ENCODE results near the gene OR52L1. TPM values are rescaled to one million over a fixed set of nuclear protein-coding genes. Genes with fewer than 3 reads are reported as not detected.

The OR52L1 gene
- not detected in 2 replicates for total RNA-seq
- long read RNA-seq = 0 reads

DNA sequence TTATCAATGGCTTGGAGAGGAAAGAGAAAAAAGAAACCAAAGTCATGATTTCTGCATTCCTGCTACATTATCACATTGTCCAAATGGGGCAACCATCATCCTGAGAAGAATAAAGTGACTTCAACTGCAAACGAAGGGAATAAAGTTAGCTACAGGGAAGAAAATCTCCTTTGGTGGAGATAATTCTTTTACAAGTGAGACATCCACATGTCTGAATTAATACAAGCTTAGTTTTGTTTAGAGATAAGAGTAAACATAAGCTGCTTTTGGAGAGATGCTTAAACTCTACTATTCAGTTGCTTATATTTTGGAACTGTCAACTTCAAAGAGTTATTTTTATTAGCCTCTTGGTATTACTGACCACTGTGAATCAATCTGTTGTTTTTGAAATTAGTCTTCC is at the start of gene OR52L1:
Gene OR52L1 (minus strand): TSS at position 101 of the 400 bp plus-strand sequence. CDS start 55 bp downstream, at position 46.
- Mint-ChIP-seq H3K9me3 (ENCODE audit: unreplicated experiment) (no peaks in the 10 kb centered on the region), H3K27ac (ENCODE audit: unreplicated experiment) (no peak within 1 kb of the TSS), H3K36me3 (ENCODE audit: unreplicated experiment) (no peaks in the 10 kb centered on the region), H3K4me1 (ENCODE audit: unreplicated experiment) (no peaks in the 10 kb centered on the region), H3K4me3 (ENCODE audit: unreplicated experiment) (no peak within 1 kb of the TSS), H3K27me3 (ENCODE audit: unreplicated experiment) (peaks cover 3% of the 10 kb centered on the region)
- TF ChIP-seq, protein P1, sequence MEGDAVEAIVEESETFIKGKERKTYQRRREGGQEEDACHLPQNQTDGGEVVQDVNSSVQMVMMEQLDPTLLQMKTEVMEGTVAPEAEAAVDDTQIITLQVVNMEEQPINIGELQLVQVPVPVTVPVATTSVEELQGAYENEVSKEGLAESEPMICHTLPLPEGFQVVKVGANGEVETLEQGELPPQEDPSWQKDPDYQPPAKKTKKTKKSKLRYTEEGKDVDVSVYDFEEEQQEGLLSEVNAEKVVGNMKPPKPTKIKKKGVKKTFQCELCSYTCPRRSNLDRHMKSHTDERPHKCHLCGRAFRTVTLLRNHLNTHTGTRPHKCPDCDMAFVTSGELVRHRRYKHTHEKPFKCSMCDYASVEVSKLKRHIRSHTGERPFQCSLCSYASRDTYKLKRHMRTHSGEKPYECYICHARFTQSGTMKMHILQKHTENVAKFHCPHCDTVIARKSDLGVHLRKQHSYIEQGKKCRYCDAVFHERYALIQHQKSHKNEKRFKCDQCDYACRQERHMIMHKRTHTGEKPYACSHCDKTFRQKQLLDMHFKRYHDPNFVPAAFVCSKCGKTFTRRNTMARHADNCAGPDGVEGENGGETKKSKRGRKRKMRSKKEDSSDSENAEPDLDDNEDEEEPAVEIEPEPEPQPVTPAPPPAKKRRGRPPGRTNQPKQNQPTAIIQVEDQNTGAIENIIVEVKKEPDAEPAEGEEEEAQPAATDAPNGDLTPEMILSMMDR (IDR thresholded peaks at IDR 0.05) = no peak
- no peak for DNase-seq (ENCODE audit: extremely low spot score, unreplicated experiment)

GRCh38 chr11:6030708-6031405 is 44.1 kb upstream of the OR52L1 start, which contains the start of gene OR56A1:
Gene OR56A1 (minus strand): TSS chr11:6030758. CDS start chr11:6027692, 3,066 bp downstream.
- Mint-ChIP-seq H3K4me1 (ENCODE audit: unreplicated experiment) (no peaks in the 10 kb centered on the region), H3K9me3 (ENCODE audit: unreplicated experiment) (no peaks in the 10 kb centered on the region), H3K27me3 (ENCODE audit: unreplicated experiment) (no peaks in the 10 kb centered on the region), H3K36me3 (ENCODE audit: unreplicated experiment) (no peaks in the 10 kb centered on the region), H3K27ac (ENCODE audit: unreplicated experiment) (no peak within 1 kb of the TSS), H3K4me3 (ENCODE audit: unreplicated experiment) (no peak within 1 kb of the TSS)
- TF ChIP-seq, protein P1 (IDR thresholded peaks at IDR 0.05) = no peak
- DNase-seq (ENCODE audit: extremely low spot score, unreplicated experiment) = no peak

DNA sequence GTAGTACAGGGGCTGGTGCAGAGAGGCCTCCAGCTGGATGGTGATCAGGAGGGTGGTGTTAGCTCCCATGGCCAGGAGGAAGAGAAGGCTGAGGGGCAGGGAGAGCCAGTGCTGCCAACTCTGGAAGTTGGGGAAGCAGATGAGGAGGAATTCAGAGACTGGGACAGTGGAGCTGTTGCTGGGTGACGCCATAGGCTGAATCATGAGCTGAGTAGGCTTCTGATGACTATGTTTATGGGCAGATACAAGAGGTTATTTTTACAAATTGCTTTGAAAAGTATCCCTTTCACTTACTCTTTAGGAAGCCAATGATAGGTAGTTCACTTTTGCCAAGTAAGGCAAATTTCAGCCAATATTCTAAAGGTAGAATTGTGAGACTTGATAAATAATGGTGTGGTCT is 40.7 kb upstream of the OR52L1 start:
- no peaks in the 10 kb centered on the region for H3K36me3 Mint-ChIP-seq (ENCODE audit: unreplicated experiment)
- no peak overlapping the region for H3K27ac Mint-ChIP-seq (ENCODE audit: unreplicated experiment)
- no peak overlapping the region for H3K4me3 Mint-ChIP-seq (ENCODE audit: unreplicated experiment)
- no peaks in the 10 kb centered on the region for H3K4me1 Mint-ChIP-seq (ENCODE audit: unreplicated experiment)
- DNase-seq (ENCODE audit: extremely low spot score, unreplicated experiment) = no peak
- TF ChIP-seq, protein P1 (IDR thresholded peaks at IDR 0.05) = no peak
- H3K27me3 Mint-ChIP-seq (ENCODE audit: unreplicated experiment) = peaks cover 1% of the 10 kb centered on the region
- no peaks in the 10 kb centered on the region for H3K9me3 Mint-ChIP-seq (ENCODE audit: unreplicated experiment)

- TF ChIP-seq, protein P1 (IDR thresholded peaks at IDR 0.05) = no peak
- Mint-ChIP-seq H3K36me3 (ENCODE audit: unreplicated experiment) (no peaks in the 10 kb centered on the region), H3K4me3 (ENCODE audit: unreplicated experiment) (no peak overlapping the region), H3K4me1 (ENCODE audit: unreplicated experiment) (no peaks in the 10 kb centered on the region), H3K9me3 (ENCODE audit: unreplicated experiment) (no peaks in the 10 kb centered on the region), H3K27me3 (ENCODE audit: unreplicated experiment) (peaks cover 10% of the 10 kb centered on the region), H3K27ac (ENCODE audit: unreplicated experiment) (no peak overlapping the region)
- no peak for DNase-seq (ENCODE audit: extremely low spot score, unreplicated experiment)
Observed at GRCh38 chr11:6025056-6025455, 38.3 kb upstream of the OR52L1 start.

- Mint-ChIP-seq H3K27me3 (ENCODE audit: unreplicated experiment) (peaks cover 14% of the 10 kb centered on the region), H3K36me3 (ENCODE audit: unreplicated experiment) (no peaks in the 10 kb centered on the region), H3K4me3 (ENCODE audit: unreplicated experiment) (no peak overlapping the region), H3K4me1 (ENCODE audit: unreplicated experiment) (no peaks in the 10 kb centered on the region), H3K27ac (ENCODE audit: unreplicated experiment) (no peak overlapping the region), H3K9me3 (ENCODE audit: unreplicated experiment) (no peaks in the 10 kb centered on the region)
- TF ChIP-seq, protein P1 (IDR thresholded peaks at IDR 0.05) = peak; percentile 55
- DNase-seq (ENCODE audit: extremely low spot score, unreplicated experiment) = no peak
Observed at GRCh38 chr11:6022956-6023355, 36.2 kb upstream of the OR52L1 start.
